NCI-H128 (cell line): ENCODE results near the gene SPATA20.
A peak's percentile ranks its signal among the peaks of the same experiment; 100 is the strongest.

Source experiments
- DNase-seq: peaks from one replicate; lab custom pipeline; 2025; ENCODE audit not compliant: unreplicated experiment; lab: John Stamatoyannopoulos, UW

The SPATA20 gene

DNA sequence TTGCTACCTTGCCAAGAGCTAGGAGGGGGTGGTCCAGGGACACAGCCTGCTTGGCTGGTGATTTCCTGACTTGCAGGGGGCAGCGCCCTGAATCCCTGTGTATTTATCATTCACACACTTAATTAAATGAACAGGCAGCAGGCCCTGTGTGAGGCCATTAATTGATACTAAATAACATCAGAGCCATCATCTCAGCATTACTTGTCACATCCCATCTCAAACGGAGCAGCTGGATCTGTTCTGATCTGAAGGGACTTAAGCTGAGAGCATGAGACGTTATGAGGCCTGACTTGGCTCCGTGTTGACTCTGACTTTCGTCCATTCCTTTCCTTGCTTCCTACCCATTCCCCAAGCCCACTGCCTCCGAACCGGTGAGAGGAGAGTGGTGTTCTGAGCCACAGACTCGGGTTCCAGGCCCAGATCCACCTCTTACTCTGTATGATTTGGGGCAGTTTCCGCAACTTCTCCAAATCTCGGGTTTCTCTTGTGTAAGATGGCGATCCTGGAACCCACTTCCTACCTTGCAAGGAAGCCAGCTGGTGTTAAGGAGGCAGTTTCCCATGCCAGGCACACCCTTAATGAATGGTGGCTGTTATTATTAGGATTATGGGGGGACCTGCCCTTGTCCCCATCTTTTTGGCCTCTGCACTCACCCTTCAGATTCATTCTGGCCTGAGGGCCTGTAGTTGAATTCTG is 47.3 kb downstream of the SPATA20 start:
- no peak for DNase-seq

GRCh38 chr17:50594892-50595291 is 47.9 kb downstream of the SPATA20 start:
- no peak for DNase-seq

GRCh38 chr17:50596191-50597037 is 49.4 kb downstream of the SPATA20 start:
- DNase-seq: no peak

DNA sequence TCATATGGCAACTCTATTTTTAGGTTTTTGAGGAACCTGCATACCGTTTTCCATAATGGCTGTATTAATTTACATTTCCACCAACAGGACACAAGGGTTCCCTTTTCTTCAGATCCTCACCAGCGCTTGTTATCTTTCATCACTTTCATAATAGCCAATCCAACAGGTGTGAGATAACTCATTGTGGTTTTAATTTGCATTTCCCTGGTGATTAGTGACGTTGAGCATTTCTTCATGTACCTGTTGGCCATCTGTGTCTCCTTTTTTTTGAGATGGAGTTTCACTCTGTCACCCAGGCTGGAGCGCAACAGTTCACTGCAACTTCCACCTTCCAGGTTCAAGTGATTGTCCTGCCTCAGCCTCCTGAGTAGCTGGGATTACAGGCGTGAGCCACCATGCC is 51.5 kb downstream of the SPATA20 start:
- no peak for DNase-seq

DNA sequence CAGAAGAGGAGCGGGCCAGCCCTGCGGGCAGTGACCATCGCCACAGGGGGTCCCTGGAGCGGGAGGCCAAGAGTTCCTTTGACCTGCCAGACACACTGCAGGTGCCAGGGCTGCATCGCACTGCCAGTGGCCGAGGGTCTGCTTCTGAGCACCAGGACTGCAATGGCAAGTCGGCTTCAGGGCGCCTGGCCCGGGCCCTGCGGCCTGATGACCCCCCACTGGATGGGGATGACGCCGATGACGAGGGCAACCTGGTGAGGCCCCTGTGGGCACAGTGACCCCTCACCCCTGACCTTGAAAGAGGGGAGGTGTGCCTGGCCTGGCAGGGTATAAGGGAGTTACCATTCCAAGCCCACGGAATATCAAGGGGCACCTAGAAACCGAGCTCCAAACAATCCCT is 52.6 kb downstream of the SPATA20 start:
- no peak for DNase-seq

DNA sequence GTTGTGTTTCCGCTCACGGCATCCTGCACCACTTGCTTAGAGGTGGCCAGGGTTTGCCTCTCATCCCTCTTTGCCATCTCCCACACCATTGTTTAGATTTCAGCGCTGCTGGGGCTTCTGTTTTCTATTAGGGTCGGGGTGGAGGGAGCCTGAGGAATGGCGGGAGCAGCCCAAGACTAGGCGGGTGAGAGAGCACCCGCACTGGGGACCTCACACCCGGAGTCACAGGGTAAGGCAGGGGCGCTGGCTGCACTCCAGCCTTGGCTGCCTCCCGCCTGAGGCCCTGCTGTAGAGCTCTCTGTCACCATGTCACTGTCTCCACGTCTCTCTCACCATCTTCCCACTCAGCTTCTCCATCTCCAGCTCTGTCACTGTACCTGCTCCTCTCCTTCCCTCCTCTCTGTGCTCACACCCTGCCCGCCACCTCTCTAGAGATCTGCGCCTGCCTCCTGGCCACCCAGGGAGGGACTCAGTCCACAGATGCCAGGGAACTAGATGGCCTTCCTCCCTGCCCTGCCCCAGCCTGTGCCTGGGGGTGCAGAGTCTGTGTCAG is 54.9 kb downstream of the SPATA20 start:
- no peak for DNase-seq

GRCh38 chr17:50602836-50603235 is 55.9 kb downstream of the SPATA20 start:
- no peak for DNase-seq

- DNase-seq: peak; percentile 35
Measured at GRCh38 chr17:50603340-50603739, 56.4 kb downstream of the SPATA20 start.

GRCh38 chr17:50604513-50604912 is 57.5 kb downstream of the SPATA20 start:
- no peak for DNase-seq

DNA sequence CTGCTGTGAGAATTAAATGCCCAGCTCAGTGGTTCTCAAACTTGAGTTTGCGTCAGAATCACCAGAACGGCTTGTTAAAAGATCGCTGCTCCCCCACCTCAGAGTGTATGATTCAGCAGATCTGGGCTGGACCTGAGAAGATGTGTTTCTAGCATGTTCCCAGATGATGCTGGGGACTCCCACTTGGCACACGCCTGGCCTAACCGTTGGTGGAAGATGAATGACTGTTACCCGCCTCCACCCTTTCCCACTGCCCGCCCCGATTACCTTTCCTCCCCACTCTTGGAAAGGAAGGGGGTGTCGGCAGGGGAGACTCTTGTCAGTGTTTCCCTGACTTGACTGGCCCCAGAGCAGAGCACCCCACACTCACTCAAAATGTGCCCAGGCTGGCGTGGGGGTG is 58.5 kb downstream of the SPATA20 start:
- no peak for DNase-seq
